ENCODE results near the gene CDK9. TPM values are rescaled to one million over a fixed set of nuclear protein-coding genes. Genes with fewer than 3 reads are reported as not detected.
A peak's percentile ranks its signal among the peaks of the same experiment; 100 is the strongest.

CDK9 gene
- total and polyA plus RNA-seq, 3 donors from 2014 or later: 77.1 to 163 (median 136) TPM

DNA sequence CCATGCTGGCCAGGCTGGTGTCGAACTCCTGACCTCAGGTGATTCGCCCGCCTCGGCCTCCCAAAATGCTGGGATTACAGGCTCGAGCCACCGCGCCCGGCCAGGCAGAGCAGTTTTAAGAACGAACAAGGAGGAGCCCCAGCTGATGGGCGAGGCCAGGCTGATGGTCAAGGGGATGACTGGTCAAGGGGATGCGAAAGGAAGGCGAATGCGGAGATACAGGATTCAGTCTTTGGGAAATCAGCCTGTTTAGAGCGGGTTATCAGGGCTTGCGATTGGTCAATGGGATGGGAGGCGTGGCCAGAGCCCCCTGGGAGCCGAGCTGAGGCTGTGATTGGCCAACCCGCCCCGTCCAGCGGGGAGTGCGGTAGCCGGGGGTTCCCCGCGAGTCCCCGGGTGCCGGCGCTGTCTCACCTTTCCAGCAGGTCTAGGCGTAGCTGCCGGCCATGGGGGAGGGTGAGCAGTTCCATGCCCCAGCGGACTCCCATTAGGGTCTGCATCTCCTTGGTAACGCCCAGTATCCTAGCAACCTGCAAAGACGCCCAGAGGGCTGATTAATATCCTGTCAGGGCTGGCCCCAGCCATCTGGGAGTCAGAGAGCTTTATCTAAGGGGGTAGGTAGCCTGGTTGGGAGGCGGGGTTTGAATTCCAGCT is 43.3 kb upstream of the CDK9 start:
- Histone ChIP-seq H3K4me1 (peaks cover 13% of the 10 kb centered on the region), H3K36me3 (ENCODE audit: low read depth, missing control alignments) (no peaks in the 10 kb centered on the region), H3K27me3 (no peaks in the 10 kb centered on the region), H3K9me3 (no peaks in the 10 kb centered on the region), H3K4me3 (peak overlapping the region; percentile 31 to 56), H3K27ac (no peak overlapping the region)
- 55 to 65% methylated on average over 21 to 33 of the region's 33 CpGs for WGBS, 2 donors
- intact Hi-C loops (cut with DNase I; ENCODE audit: low total_unique reads): no loop called here
- DNase-seq: peak; percentile 71
- TF ChIP-seq, protein P1, sequence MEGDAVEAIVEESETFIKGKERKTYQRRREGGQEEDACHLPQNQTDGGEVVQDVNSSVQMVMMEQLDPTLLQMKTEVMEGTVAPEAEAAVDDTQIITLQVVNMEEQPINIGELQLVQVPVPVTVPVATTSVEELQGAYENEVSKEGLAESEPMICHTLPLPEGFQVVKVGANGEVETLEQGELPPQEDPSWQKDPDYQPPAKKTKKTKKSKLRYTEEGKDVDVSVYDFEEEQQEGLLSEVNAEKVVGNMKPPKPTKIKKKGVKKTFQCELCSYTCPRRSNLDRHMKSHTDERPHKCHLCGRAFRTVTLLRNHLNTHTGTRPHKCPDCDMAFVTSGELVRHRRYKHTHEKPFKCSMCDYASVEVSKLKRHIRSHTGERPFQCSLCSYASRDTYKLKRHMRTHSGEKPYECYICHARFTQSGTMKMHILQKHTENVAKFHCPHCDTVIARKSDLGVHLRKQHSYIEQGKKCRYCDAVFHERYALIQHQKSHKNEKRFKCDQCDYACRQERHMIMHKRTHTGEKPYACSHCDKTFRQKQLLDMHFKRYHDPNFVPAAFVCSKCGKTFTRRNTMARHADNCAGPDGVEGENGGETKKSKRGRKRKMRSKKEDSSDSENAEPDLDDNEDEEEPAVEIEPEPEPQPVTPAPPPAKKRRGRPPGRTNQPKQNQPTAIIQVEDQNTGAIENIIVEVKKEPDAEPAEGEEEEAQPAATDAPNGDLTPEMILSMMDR (IDR thresholded peaks at IDR 0.05): no peak
- TF ChIP-seq POLR2A (IDR thresholded peaks at IDR 0.05): no peak

DNA sequence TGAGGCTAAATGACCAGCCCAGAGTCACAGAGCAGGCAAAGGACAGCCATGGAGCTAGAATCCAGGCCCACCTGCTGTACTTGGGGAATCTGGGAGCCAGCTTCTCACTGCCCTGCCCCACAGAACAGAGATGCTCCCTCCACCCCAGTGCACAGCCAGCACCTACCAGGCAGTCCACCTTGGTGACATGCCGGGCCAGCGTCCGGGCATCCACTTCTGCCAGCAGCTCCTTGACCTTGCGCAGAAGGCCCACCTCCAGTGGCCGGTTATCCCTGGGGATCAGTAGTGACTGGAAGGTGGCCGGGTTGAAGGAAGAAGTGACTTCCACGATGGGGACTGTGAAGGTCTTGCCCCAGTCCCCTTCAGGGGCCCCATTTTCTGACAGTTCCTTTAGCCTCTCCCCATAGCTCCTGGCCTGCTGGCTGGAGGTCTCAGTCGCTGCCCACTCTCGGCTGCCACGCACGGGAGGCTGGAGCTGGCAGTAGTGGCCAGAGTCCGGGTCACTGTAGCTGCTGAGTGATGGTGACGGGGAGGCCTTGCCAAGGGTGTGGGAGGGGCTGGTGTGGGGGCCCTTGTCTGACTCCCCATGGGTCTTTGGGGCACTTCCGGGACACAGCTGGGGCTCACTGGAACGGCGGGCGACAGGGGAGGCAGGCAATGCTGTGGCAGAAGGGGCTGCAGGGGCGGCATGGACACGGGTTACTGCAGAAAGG is 41.3 kb upstream of the CDK9 start:
- no peaks in the 10 kb centered on the region for H3K9me3 ChIP-seq
- H3K27ac ChIP-seq: no peak overlapping the region
- H3K4me3 ChIP-seq: no peak overlapping the region
- no peaks in the 10 kb centered on the region for H3K36me3 ChIP-seq (ENCODE audit: low read depth, missing control alignments)
- no peaks in the 10 kb centered on the region for H3K27me3 ChIP-seq
- TF ChIP-seq, protein P1 (IDR thresholded peaks at IDR 0.05): no peak
- no peak for TF ChIP-seq POLR2A (IDR thresholded peaks at IDR 0.05)
- WGBS, 2 donors: 80 to 92% methylated on average over 2 to 17 of the region's 19 CpGs
- intact Hi-C loops (cut with DNase I; ENCODE audit: low total_unique reads): no loop called here
- peaks cover 13% of the 10 kb centered on the region for H3K4me1 ChIP-seq
- no peak for DNase-seq

GRCh38 chr9:127746959-127747569 is 38.8 kb upstream of the CDK9 start:
- H3K9me3 ChIP-seq: no peaks in the 10 kb centered on the region
- H3K4me1 ChIP-seq: peaks cover 2% of the 10 kb centered on the region
- no peak for DNase-seq
- no peak overlapping the region for H3K27ac ChIP-seq
- no peaks in the 10 kb centered on the region for H3K36me3 ChIP-seq (ENCODE audit: low read depth, missing control alignments)
- no peak for TF ChIP-seq POLR2A (IDR thresholded peaks at IDR 0.05)
- TF ChIP-seq, protein P1 (IDR thresholded peaks at IDR 0.05): no peak
- H3K4me3 ChIP-seq: no peak overlapping the region
- WGBS, 2 donors: 84 to 85% methylated on average over 15 of the region's 15 CpGs
- no peaks in the 10 kb centered on the region for H3K27me3 ChIP-seq
- intact Hi-C loops (cut with DNase I; ENCODE audit: low total_unique reads): no loop called here

GRCh38 chr9:127749090-127749787 is 36.6 kb upstream of the CDK9 start:
- H3K4me1 ChIP-seq: no peaks in the 10 kb centered on the region
- no peak overlapping the region for H3K27ac ChIP-seq
- H3K9me3 ChIP-seq: no peaks in the 10 kb centered on the region
- DNase-seq: no peak
- no peak overlapping the region for H3K4me3 ChIP-seq
- TF ChIP-seq POLR2A (IDR thresholded peaks at IDR 0.05): no peak
- 95% methylated on average over 9 to 26 of the region's 26 CpGs for WGBS, 2 donors
- H3K27me3 ChIP-seq: no peaks in the 10 kb centered on the region
- intact Hi-C loops (cut with DNase I; ENCODE audit: low total_unique reads): no loop called here
- no peaks in the 10 kb centered on the region for H3K36me3 ChIP-seq (ENCODE audit: low read depth, missing control alignments)
